ENCODE measurements around the gene AGAP1.

DNA sequence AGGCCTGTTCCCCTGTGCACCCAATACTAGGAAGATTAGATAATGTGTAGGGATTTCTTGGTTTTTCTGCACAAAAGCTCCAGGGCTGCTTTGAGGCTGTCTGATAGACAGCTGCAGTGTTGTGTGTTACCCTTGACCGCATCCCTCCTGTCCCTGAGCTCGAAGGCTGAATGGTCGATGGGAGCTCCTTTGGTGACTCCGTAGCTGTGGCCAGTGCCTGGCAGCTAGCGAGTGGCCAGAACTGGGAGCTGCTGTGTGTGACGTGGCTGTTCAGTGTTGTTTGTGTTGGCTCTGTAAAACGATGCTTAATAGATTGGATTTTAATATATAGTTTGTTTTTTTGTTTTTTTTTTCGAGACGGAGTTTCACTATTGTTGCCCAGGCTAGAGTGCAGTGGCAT is 170.0 kb downstream of the AGAP1 start:
- TF ChIP-seq CTCF (IDR thresholded peaks at IDR 0.05) (no peak), POLR2A (IDR thresholded peaks at IDR 0.05) (no peak)

All from right lobe of liver (tissue), 4 donors.